ENCODE results near the gene PTRH2.

Gene PTRH2

DNA sequence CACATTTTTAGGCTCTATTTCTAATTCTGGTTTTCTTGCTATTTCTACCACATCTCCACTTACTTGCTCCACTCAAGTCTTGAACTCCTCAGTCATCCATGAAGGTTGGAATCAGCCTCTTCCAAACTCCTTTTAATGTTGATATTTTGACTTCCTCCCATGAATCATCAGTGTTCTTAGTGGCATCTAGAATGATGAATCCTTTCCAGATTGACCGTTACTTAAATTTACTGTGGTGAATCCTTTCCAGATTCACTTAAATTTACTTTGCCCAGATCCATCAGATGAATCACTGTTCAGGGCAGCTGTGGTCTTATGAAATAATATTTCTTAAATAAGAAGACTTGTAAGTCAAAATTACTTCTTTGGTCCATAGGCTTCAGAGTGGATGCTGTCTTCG, 55.1 kb downstream of the PTRH2 start:
- Histone ChIP-seq H3K4me2 (ENCODE audit: insufficient read depth, low read length) (no peak overlapping the region), H3K9me3 (ENCODE audit: insufficient read depth, low read length, severe bottlenecking) (no peaks in the 10 kb centered on the region), H4K20me1 (ENCODE audit: insufficient read depth, low read length) (peaks cover 15% of the 10 kb centered on the region), H3K79me2 (ENCODE audit: insufficient read depth, low read length) (peaks cover 39% of the 10 kb centered on the region), H3K27ac (ENCODE audit: low read length) (no peak overlapping the region), H3K4me1 (ENCODE audit: insufficient read depth, low read length) (no peaks in the 10 kb centered on the region), H3K9ac (ENCODE audit: low read depth, low read length) (no peak overlapping the region), H3K27me3 (ENCODE audit: insufficient read depth, low read length, poor library complexity) (no peaks in the 10 kb centered on the region), H3K4me3 (ENCODE audit: low read depth in 1 of 2, low read length in 2 of 2) (no peak overlapping the region), H2AFZ (ENCODE audit: low read depth, low read length) (no peak overlapping the region), H3K36me3 (ENCODE audit: insufficient read depth, low read length) (peaks cover 96% of the 10 kb centered on the region)
- DNase-seq (no peak), ATAC-seq (ENCODE audit: insufficient read depth, low read depth) (no peak)
- TF ChIP-seq EZH2 (IDR thresholded peaks at IDR 0.05; ENCODE audit: borderline replicate concordance, low read depth, low read length, severe bottlenecking), result no peak
- TF ChIP-seq, protein P1, sequence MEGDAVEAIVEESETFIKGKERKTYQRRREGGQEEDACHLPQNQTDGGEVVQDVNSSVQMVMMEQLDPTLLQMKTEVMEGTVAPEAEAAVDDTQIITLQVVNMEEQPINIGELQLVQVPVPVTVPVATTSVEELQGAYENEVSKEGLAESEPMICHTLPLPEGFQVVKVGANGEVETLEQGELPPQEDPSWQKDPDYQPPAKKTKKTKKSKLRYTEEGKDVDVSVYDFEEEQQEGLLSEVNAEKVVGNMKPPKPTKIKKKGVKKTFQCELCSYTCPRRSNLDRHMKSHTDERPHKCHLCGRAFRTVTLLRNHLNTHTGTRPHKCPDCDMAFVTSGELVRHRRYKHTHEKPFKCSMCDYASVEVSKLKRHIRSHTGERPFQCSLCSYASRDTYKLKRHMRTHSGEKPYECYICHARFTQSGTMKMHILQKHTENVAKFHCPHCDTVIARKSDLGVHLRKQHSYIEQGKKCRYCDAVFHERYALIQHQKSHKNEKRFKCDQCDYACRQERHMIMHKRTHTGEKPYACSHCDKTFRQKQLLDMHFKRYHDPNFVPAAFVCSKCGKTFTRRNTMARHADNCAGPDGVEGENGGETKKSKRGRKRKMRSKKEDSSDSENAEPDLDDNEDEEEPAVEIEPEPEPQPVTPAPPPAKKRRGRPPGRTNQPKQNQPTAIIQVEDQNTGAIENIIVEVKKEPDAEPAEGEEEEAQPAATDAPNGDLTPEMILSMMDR (IDR thresholded peaks at IDR 0.05; ENCODE audit: borderline replicate concordance, extremely low read depth, low read length, poor library complexity, severe bottlenecking), result no peak

DNA sequence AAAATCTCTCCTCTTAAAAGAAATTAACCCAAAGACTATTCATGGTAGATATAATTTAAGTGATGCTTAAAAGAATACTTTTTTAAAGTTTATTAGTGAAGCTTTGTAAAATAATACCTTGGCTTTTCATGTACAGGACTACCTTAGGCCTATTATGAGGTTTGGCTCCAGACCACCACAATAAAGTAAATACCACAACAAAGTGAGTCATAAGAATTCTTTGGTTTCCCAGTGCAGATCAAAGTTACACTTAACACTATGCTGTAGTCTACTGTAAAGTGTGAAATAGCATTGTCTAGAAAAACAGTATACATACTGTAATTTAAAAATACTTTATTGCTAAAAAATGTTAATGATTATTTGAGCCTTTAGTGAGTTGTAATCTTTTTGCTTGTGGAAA, 55.9 kb downstream of the PTRH2 start:
- peak; percentile 99 for ATAC-seq (ENCODE audit: insufficient read depth, low read depth)
- peaks cover 96% of the 10 kb centered on the region for H3K36me3 ChIP-seq (ENCODE audit: insufficient read depth, low read length)

DNA sequence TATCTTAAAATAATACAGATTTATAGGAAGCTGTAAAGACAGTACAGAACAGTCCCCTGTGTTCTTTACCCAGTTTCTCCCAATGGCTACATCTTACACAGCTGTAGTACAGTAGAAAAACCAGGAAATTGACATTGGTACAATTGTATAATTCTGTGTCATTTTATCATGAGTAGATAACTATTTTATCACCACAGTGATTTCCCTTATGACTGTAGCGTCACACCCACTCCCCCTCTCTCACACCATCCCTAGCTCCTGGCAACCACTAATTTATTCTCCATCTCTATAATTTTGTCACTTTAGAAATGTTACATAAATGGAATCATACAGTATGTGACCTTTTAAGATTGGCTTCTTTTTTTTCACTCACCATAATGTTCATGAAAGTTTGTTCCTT, 56.6 kb downstream of the PTRH2 start:
- H3K36me3 ChIP-seq (ENCODE audit: insufficient read depth, low read length), result peaks cover 96% of the 10 kb centered on the region
- no peak for TF ChIP-seq EZH2 (IDR thresholded peaks at IDR 0.05; ENCODE audit: borderline replicate concordance, low read depth, low read length, severe bottlenecking)
- TF ChIP-seq, protein P1 (IDR thresholded peaks at IDR 0.05; ENCODE audit: borderline replicate concordance, extremely low read depth, low read length, poor library complexity, severe bottlenecking), result no peak

More for the DNA sequence above, 55.9 kb downstream of the PTRH2 start:
- Histone ChIP-seq H3K9ac (ENCODE audit: low read depth, low read length) (no peak overlapping the region), H3K4me2 (ENCODE audit: insufficient read depth, low read length) (no peak overlapping the region), H3K4me3 (ENCODE audit: low read depth in 1 of 2, low read length in 2 of 2) (no peak overlapping the region), H3K27ac (ENCODE audit: low read length) (no peak overlapping the region), H3K4me1 (ENCODE audit: insufficient read depth, low read length) (no peaks in the 10 kb centered on the region), H3K79me2 (ENCODE audit: insufficient read depth, low read length) (peaks cover 46% of the 10 kb centered on the region), H4K20me1 (ENCODE audit: insufficient read depth, low read length) (peaks cover 19% of the 10 kb centered on the region), H2AFZ (ENCODE audit: low read depth, low read length) (no peak overlapping the region), H3K27me3 (ENCODE audit: insufficient read depth, low read length, poor library complexity) (no peaks in the 10 kb centered on the region), H3K9me3 (ENCODE audit: insufficient read depth, low read length, severe bottlenecking) (no peaks in the 10 kb centered on the region)
- no peak for DNase-seq
- TF ChIP-seq EZH2 (IDR thresholded peaks at IDR 0.05; ENCODE audit: borderline replicate concordance, low read depth, low read length, severe bottlenecking), result no peak
- TF ChIP-seq, protein P1 (IDR thresholded peaks at IDR 0.05; ENCODE audit: borderline replicate concordance, extremely low read depth, low read length, poor library complexity, severe bottlenecking), result no peak

DNA sequence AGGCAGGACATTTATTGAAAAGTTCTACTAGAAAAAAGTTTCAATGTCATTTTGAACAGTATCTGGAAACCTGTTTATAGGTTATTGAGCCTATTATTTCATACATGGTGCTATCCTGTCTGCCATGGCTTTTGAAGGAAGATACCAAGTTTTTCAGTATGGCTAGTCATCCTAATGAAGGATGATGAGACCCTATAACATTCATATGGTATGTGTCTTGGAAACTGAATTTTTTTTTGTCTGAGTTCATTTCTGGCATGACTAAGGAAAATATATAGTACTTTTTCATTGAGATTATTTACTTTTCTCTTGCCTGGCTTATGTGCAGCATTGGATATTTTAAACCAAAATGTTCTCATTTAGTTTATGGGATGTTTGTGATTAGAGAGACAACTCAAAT, 57.3 kb downstream of the PTRH2 start:
- ATAC-seq (ENCODE audit: insufficient read depth, low read depth) (no peak), DNase-seq (no peak)
- H3K27ac ChIP-seq (ENCODE audit: low read length), result no peak overlapping the region
- H3K4me3 ChIP-seq (ENCODE audit: low read depth in 1 of 2, low read length in 2 of 2), result no peak overlapping the region
- no peak overlapping the region for H3K9ac ChIP-seq (ENCODE audit: low read depth, low read length)
- H3K36me3 ChIP-seq (ENCODE audit: insufficient read depth, low read length), result peaks cover 96% of the 10 kb centered on the region
- no peaks in the 10 kb centered on the region for H3K27me3 ChIP-seq (ENCODE audit: insufficient read depth, low read length, poor library complexity)
- H3K9me3 ChIP-seq (ENCODE audit: insufficient read depth, low read length, severe bottlenecking), result no peaks in the 10 kb centered on the region
- peaks cover 27% of the 10 kb centered on the region for H4K20me1 ChIP-seq (ENCODE audit: insufficient read depth, low read length)
- peaks cover 56% of the 10 kb centered on the region for H3K79me2 ChIP-seq (ENCODE audit: insufficient read depth, low read length)
- H2AFZ ChIP-seq (ENCODE audit: low read depth, low read length), result no peak overlapping the region
- TF ChIP-seq, protein P1 (IDR thresholded peaks at IDR 0.05; ENCODE audit: borderline replicate concordance, extremely low read depth, low read length, poor library complexity, severe bottlenecking), result no peak
- TF ChIP-seq EZH2 (IDR thresholded peaks at IDR 0.05; ENCODE audit: borderline replicate concordance, low read depth, low read length, severe bottlenecking), result no peak
- H3K4me2 ChIP-seq (ENCODE audit: insufficient read depth, low read length), result no peak overlapping the region
- no peaks in the 10 kb centered on the region for H3K4me1 ChIP-seq (ENCODE audit: insufficient read depth, low read length)

More for the DNA sequence above, 56.6 kb downstream of the PTRH2 start:
- DNase-seq (no peak), ATAC-seq (ENCODE audit: insufficient read depth, low read depth) (no peak)
- H3K4me1 ChIP-seq (ENCODE audit: insufficient read depth, low read length), result no peaks in the 10 kb centered on the region
- no peaks in the 10 kb centered on the region for H3K9me3 ChIP-seq (ENCODE audit: insufficient read depth, low read length, severe bottlenecking)
- no peak overlapping the region for H3K4me2 ChIP-seq (ENCODE audit: insufficient read depth, low read length)
- H4K20me1 ChIP-seq (ENCODE audit: insufficient read depth, low read length), result peaks cover 24% of the 10 kb centered on the region
- no peak overlapping the region for H3K9ac ChIP-seq (ENCODE audit: low read depth, low read length)
- no peak overlapping the region for H3K4me3 ChIP-seq (ENCODE audit: low read depth in 1 of 2, low read length in 2 of 2)
- peaks cover 52% of the 10 kb centered on the region for H3K79me2 ChIP-seq (ENCODE audit: insufficient read depth, low read length)
- H3K27me3 ChIP-seq (ENCODE audit: insufficient read depth, low read length, poor library complexity), result no peaks in the 10 kb centered on the region
- no peak overlapping the region for H3K27ac ChIP-seq (ENCODE audit: low read length)
- no peak overlapping the region for H2AFZ ChIP-seq (ENCODE audit: low read depth, low read length)

Data from DND-41 (cell line).